ENCODE results near the gene HMGXB4.

HMGXB4 gene

DNA sequence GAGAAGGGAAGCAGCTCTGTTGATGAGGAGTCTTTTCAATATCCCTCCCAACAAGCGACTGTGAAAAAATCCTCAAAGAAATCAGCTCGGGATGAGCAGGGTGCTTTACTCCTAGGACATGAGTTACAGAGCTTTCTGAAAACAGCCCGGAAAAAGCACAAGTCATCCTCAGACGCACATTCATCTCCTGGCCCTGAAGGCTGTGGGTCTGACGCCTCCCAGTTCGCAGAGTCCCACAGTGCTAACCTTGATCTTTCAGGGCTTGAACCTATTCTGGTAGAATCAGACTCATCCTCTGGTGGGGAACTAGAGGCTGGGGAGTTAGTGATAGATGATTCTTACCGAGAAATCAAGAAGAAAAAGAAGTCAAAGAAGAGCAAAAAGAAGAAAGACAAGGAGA, 7.7 kb downstream of the HMGXB4 start:
- no peak for DNase-seq

DNA sequence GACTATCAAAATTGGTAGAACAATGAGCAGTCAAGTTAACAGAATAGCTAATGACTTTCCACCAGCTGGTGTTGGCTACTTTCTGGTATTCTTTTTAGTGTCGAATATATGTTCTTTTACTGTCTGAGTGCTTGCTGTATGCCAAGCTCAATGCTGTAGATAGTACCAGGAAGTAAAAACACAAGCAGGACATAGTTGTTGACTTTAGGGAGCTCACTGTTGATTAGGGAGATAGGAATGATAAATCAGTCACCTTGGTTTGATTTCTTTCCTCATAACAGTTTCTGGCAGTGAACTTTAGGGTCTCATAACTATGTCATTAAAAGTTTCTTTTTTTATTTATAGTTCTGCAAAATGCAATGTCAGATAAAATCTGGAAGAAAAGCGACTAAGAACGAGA, 9.0 kb downstream of the HMGXB4 start:
- no peak for DNase-seq

DNA sequence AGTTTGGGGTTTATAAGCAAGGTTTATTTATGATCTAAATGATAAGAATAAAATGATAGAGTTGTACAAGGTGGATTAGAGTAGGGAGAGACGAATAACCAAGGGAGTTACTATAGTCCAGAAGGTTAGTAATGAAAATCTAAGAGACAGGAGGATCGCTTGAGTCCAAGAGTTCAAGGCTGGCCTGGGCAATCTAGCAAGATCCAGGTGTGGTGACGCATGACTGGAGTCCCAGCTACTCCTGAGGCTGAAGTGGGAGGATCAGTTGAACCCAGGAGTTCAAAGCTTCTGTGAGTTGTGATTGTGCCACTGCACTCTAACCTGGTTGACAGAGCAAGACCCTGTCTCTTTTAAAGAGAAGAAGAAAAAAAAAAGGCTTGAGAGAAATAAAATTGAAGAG, 12.3 kb downstream of the HMGXB4 start:
- DNase-seq: no peak

- DNase-seq: no peak
These were observed 17.0 kb downstream of the HMGXB4 start for GRCh38 chr22:35274154-35274871.

GRCh38 chr22:35275580-35275979, 18.3 kb downstream of the HMGXB4 start:
- DNase-seq: no peak

DNA sequence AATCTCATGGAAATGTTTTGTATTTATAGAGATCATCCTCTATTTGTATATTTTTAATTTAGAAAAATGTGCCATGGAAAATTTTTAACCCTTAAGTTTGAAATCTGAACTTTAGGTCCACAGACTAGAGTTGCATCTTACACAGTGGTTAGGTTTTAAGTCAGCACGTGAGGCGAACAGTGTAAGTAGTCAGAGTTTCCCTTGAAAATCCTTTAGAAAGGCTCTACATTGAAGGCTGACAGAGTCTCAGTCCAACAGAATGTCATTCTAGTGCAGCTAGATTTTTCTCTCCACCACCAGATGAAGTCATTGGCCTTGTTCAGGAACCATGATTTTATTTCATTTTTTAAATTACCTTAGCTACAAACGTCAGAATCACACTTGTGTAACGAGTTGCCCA, 18.7 kb downstream of the HMGXB4 start:
- no peak for DNase-seq

GRCh38 chr22:35288116-35288515, 30.8 kb downstream of the HMGXB4 start:
- no peak for DNase-seq

- DNase-seq: no peak
These were observed 35.5 kb downstream of the HMGXB4 start for GRCh38 chr22:35292786-35293185.

- no peak for DNase-seq
These were observed 38.8 kb downstream of the HMGXB4 start for GRCh38 chr22:35296051-35296450.

DNA sequence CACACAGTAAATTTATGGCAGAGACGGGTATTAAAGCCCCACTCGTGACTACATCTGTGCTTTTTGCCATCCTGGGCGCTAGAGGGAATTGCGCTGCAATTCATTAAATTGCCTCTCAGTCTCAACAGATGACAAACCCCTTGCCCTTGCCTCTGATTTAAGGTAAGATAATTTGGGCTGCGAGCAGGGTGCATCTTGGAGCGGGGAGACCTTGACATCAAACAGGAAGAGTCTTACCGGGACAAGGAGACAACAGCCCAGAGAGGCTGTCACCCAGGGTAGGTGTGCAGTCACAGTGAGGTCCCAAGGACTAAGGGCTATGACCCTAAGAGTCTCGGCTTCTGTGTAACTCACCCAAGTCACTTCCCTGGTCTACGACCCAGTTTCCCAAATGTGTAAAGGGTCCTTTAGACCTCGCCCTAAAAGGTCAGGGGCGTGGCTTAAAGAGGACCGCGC, 42.0 kb downstream of the HMGXB4 start:
- peak; percentile 18 for DNase-seq

DNA sequence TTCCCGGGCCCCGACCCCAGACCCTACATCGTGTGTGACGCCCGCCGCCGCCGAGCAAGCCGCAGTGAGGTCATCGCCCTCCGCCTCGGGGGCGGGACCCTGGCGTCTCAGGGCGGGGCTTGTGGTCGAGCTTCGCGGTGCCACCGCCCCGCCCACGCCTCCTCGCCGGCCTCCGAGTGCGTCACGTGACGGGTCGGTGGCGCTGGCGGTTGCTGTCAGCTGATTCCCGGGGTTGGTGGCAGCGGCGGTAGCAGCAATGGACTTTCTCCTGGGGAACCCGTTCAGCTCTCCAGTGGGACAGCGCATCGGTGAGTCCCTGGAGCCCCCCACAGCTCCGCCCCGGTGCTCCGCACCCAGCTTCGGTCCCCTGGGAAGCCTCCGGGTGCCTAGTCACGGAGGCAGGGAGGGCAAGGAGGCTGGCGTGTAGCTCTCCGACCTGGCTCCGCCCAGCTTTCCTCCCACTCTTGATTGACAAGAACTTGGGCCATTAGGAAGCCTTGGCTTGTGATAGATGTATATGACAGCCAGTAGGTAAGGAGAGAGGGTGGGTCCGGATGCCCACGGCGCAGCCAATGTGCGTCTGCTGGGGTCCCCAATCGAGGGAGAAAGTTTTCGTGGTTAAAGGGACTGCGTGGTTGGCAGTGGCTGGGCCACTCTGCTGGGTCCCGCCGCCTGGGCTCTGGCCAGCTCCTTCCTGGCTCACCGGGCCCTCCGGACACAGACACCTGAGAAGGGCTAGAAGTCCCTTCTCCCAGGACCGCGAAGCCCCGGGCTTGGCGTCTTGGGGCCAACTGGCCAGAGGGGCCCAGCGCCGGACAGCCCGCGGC, 42.6 kb downstream of the HMGXB4 start, which contains the start of gene TOM1:
TSS of gene TOM1 (plus strand) at position 222 of the 827 bp plus-strand sequence. CDS start at position 257, 35 bp downstream.
- peak; percentile 89 for DNase-seq

DNA sequence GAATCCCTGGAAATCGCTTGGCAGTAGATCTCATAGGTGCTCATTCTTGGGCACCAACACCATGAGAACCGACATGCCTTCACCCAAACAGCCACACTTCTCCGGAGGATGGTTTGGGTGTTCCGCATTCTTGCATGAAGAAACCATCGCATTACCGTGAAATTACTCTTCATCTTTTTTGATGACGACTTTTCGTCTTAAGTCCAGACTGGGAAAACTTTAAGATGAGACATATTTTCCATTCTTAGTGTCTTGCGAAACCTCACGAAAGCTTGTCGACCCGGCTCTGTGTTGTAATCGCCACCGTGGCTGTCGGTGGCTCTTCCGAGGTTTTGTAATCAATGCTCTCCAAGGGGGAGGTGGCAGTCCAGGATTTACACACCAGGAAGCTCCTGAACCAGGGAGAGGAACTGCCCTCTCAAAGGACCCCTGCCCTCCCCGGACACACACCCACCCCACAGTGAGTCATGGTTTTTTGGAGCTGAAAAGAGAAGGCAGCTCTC, 44.1 kb downstream of the HMGXB4 start:
- no peak for DNase-seq

- no peak for DNase-seq
These were observed 45.8 kb downstream of the HMGXB4 start for GRCh38 chr22:35303029-35303624.

GRCh38 chr22:35305525-35306070, 48.3 kb downstream of the HMGXB4 start:
- DNase-seq: no peak

DNA sequence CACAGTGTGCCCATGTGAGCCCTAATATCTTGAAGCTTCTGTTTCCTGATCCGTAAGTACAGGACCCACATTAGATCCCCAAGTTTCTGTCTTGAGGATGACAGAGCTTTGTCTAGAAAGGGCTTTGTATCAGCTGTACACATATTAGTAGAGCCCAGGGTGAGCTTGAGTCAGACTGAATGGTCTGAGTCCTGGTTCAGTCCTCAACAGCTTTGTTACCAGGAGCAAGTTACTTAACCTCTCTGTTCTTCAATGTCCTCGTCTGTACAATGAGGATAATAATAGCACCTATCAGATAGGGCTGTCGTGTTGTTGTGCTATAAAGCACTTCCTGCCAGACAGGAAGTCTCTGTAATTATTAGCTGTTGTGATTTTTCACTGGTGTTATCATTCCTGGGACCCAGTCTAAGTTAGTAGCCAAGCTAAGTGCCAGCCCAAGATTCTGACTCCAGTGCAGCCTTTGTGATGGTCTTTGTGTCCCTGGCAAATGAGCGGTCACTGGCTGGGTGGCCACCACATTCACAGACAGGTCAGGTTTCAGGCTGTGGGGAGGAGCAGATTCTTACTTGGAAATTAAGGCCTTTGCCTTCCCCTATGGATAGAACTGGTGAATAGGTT, 49.2 kb downstream of the HMGXB4 start:
- DNase-seq: no peak

DNA sequence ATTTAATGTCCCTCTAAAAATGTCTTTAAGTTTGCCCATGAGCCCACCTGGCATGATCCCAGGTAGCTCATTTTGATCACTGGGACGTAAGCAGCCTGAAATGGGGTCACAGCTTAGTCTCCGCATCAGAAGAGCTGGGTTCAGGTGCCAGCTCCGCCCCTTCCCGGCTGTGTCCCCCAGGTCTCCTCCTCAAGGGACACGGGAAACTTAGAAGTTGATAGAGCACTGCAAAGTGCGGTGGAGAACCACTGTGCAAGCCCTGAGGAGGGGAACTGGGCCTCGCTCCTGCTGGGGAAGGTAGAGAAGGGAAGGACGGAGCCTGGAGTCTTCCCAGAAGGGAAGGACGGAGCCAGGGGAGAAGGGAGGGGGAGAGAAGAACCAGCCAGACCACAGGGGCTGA, 50.1 kb downstream of the HMGXB4 start:
- DNase-seq: no peak

DNA sequence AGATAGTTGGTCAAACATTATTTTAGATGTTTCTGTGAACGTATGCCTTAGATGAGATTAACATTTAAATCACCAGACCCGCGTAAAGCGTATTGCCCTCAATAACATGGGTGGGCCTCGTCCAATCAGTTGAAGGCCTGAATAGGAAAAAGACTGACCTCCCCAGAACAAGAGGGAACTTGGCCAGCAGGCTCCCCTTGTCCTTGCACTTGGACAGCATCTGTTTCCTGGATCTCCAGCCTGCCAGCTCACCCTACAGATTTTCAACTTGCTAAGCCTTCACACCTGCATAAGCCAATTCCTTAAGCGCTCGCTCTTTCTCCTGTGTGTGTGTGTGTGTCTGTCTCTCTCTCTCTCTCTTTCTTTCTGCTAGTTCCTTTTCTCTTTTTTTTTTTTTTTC, 50.6 kb downstream of the HMGXB4 start:
- no peak for DNase-seq

- DNase-seq: no peak
These were observed 51.3 kb downstream of the HMGXB4 start for GRCh38 chr22:35308480-35309021.

DNA sequence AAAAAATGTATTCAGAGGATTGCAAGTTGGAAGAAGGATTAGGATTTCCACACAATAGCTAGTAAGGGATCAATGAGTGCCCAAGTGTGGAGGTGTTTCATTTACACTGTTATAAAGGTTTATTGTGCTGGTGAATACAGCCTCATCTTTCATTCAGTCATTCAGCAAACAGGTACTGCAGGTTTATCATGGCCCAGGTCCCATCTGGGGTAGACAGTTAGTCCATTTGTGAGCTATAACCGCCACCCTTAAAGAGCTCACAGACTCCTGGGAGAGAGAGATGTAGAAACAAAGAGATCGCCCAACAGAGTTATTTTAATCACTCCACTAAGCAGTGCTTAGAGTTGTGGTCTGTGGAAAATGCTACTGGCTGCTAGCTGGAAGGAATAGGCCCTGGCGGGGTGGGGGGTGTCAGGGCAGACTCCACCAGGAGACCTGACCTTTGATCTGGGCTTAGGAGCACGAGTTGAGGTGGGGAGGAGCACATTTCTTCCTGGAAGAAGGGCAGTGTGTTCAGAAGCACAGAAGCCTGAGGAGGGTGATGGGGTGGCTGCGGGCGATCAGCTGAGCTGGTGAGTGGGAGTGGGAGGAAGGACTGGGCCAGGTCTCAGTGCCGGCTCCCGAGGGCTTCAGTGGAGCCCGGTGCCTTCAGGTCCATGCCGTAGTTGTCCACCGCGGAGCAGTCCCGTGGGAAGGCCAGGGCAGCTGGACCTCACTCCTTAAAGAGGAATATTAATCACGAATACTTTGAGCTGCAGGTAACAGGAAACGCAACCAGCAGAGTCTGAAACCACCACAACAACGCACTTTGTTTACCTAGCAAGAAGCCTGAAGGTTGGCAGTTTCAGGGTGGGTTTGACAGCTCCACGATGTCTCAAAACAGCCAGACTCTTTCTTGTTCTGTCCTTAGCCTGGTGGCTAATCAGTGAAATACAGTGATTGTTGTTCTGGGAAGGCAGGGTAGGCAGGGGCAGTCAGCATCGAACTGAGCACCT, 53.6 kb downstream of the HMGXB4 start:
- no peak for DNase-seq

GRCh38 chr22:35311551-35311999, 54.3 kb downstream of the HMGXB4 start:
- no peak for DNase-seq

Data from NCI-H1105 (cell line).